ENCODE results near the gene CDH23.

Gene CDH23

DNA sequence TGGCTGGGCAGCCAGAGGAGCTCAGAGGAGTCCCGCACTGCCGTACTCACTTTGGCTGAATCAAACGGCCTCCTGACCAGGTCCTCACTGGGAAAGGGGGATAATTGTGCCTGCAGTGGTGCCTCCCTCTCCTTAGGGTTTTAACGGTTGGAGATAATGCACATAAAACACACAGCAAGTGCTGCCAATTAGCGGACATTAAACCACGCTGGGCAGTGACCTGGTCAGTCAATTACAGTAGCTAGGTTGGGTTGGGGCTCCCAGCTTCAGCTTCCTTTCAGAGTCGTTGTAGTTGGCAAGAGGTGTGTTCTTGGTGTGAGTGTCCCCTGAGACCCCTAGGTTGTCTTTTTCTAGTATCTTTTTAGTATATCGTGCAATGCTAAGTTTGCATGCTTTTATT lies 176.2 kb downstream of the CDH23 start:
- no peak for DNase-seq

- no peak for DNase-seq
Measured at GRCh38 chr10:71573562-71574518, 177.1 kb downstream of the CDH23 start.

DNA sequence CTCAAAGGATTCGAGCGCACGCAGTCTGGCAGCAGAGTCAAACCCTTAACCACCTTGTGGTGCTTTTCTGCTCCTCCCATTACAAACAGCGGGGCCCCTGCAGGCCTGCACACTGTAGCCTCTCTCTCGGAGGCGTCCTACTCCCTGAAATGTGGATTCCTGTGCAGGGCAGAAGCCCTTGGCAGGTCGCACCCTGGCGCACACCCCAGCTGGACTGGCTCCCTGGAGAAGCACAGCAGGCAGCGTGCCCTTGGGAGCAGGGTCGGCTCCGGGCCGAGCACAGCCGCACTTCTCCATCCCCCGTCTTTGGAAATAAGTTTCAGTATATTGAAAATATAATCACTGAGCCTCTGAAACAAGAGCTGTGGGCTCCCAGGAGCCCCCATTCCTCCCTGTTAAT lies 178.7 kb downstream of the CDH23 start:
- DNase-seq: no peak

- DNase-seq: no peak
Measured at GRCh38 chr10:71575934-71576801, 179.4 kb downstream of the CDH23 start.

- DNase-seq: no peak
Measured at GRCh38 chr10:71576842-71577241, 180.1 kb downstream of the CDH23 start.

DNA sequence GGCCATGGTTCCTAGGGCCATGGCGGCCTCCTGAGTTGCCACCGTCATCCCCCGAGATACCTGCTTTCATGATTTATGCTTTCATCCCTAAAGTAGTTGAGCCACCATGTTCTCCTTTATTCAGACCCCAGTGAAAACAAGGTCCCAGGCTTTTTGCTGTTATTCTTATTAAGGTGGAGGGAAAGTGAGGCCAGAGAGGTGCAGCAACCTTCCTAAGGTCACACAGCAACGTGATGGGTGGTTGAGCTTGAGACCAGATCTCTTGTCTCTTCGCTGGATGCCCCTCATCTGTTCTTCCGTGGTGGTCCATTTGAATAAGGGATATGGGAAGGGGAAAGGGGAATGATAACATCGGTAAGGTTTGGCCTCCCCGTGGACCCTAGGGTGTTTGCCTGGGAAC lies 180.6 kb downstream of the CDH23 start:
- DNase-seq: no peak

GRCh38 chr10:71578069-71578468 lies 181.3 kb downstream of the CDH23 start:
- no peak for DNase-seq

DNA sequence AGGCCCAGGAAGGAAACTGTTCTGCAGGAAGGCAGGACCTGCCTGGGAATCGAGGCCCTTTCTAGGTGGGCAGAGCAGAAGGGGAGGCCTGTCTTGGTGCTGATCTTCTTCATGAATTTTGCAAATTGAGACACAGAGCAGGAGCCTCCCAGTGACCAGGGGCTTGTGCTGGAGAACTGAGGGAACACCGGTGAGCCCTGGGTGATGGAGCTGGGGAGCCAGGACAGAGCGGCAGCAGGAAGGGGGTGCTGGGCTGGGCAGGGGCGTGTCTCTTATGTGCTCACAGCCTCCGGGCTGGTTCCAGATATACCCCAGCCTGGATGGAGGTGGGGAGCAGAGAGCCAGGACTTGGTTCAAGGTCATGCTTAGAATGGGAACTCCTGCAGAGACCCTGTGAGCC lies 182.9 kb downstream of the CDH23 start:
- no peak for DNase-seq

GRCh38 chr10:71580415-71580814 lies 183.7 kb downstream of the CDH23 start:
- DNase-seq: no peak

DNA sequence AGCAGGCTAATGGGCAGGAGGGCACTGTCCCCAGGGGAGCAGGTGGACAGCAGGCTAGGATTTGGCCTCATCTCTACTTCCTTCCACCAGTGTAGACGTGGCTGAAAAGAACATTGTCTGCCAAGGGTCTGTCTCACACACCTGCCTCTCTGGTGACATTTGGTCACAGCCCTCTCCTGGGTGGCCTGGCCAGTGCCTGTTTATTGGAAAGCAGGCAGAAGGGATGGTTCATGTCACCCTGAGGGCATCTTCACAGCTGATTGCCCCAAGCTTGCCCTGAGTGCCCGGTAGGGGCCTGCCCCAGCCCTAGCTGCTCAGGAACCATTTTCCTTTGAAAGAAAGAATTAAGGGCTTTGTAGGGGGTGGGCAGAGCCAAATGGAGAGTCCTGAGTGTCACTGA lies 184.2 kb downstream of the CDH23 start:
- DNase-seq: no peak

GRCh38 chr10:71581376-71581775 lies 184.7 kb downstream of the CDH23 start:
- DNase-seq: no peak

GRCh38 chr10:71582019-71582418 lies 185.3 kb downstream of the CDH23 start:
- no peak for DNase-seq

DNA sequence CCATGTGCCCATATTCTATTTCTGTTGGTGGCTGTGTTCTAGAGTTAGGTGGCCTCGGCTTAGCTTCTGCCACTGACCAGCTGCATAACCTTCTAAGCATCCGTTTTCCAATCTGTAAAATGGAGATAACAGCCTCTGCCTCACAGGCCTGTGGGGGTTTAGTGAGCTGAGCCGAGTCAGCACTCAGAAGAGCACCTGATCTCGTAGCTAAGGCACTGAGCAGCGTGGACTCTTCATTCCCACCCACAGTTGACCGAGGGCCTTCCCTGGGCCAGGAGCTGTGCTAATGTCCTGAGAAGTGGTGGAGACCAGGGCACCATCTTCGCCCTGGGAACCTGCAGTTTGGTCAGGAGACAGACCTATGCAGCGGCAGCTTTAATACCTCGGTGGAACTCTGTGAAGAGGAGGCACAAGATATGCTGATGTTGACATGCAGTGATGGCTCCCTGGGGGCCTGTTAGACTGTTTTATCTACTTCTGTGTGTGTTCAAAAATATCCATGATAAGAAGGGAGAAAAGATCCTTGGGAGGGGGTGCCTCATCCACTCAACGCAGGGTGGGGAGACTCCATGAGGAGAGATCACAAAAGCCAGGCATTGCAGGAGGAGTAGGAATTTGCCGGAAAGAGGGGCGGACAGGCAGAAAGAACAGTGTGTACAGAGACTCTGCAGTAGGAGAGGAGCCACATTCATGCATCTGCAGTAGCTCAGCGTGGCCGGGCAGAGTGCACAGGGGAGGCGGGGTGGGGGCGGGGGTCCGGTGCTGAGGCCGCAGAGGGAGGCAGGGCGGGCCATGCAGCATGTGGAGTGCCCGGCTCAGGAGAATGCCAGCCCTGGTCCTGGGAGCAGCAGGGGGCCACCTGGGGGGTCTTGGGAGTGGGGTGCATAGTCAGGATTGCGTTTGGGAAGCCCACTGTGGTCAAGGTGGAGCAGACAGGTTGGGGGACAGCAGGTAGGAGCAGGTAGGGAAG lies 186.1 kb downstream of the CDH23 start:
- DNase-seq: no peak

DNA sequence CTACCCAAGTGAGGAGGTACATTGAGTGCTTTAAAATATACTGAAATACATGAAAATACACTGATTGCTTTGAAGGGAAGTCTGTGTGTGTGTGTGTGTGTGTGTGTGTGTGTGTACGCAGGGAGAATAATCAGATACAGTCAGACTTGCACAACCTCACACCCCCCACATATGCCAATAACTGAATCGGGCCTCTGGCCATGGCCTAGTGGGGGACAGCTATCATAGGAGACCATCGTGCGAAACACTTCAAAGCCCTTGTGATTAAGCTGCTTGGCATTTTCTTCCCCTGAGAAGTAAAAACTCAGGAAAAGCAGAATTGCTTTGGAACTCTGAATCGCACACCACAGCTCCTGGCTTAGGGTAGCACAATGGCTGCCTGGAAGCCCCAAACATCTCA lies 187.7 kb downstream of the CDH23 start:
- DNase-seq: no peak

- no peak for DNase-seq
Measured at GRCh38 chr10:71584902-71585563, 188.3 kb downstream of the CDH23 start.

GRCh38 chr10:71585564-71586290 lies 189.0 kb downstream of the CDH23 start:
- DNase-seq: no peak

DNA sequence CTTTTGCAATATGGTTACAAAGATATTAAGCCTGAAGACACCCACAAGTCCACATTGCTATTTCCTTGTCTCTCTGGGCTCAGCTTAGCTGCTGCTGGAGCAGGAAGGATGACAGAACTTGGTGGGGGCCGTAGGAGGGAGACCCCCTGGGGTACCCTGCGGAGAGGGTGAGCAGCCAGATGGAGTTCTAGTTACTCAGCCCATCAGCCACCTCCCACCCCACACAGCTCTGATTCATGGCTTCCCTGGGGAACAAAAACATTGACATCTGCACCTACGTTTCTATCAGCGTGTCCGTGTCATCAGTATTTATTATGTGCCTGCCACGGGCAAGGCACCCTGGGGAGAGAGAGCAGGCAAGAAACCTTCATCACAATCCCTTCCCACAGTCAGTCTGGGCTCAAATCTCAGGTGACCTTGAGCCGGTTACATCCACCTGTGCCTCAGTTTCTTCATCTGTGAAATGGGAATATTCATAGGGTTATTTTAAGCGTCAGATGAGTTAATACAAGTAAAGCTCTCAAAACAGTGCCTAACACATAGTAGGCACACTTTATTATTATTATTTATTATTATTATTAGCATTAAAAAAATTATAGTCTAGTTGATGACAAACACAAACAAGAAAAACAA lies 191.3 kb downstream of the CDH23 start:
- no peak for DNase-seq

GRCh38 chr10:71588685-71589084 lies 192.0 kb downstream of the CDH23 start:
- no peak for DNase-seq

- DNase-seq: no peak
Measured at GRCh38 chr10:71589617-71590551, 193.2 kb downstream of the CDH23 start.
